Subcutaneous abdominal adipose tissue (tissue), 5 donors: ENCODE measurements around the gene KLHL8.
A peak's percentile ranks its signal among the peaks of the same experiment; 100 is the strongest.
"Not testable (repeated sequence)": the region's sequence is repeated elsewhere in the genome, so short reads cannot be mapped to it uniquely, and the experiment has no call there.

ENCODE experiments used
- H3K27ac ChIP-seq: one replicate; pipeline ENCODE4 v1.7.0; 2013; ENCODE audit warnings: low read depth, mild to moderate bottlenecking, inconsistent platforms, low read length, moderate library complexity
- H3K27me3 ChIP-seq, 5 donors: one replicate each; pipeline ENCODE4 v1.7.0; 2013; ENCODE audit warnings: low read length in 5 of 5, inconsistent platforms in 1 of 5; ENCODE audit not compliant: control insufficient read depth in 5 of 5, insufficient read depth in 4 of 5
- H3K36me3 ChIP-seq, 5 donors: one replicate each; pipeline ENCODE4 v1.7.0; 2013; ENCODE audit warnings: low read length in 5 of 5; ENCODE audit not compliant: control insufficient read depth in 5 of 5, insufficient read depth in 5 of 5
- H3K4me1 ChIP-seq, 5 donors: one replicate each; pipeline ENCODE4 v1.7.0; 2013; ENCODE audit warnings: low read length in 5 of 5, mild to moderate bottlenecking in 3 of 5, moderate library complexity in 1 of 5; ENCODE audit not compliant: control insufficient read depth in 5 of 5, insufficient read depth in 5 of 5
- H3K4me3 ChIP-seq, 5 donors: one replicate each; pipeline ENCODE4 v1.7.0; 2013; ENCODE audit warnings: low read length in 5 of 5, low read depth in 1 of 5
- H3K9ac ChIP-seq, 5 donors: one replicate each; pipeline ENCODE4 v1.7.0; 2013; ENCODE audit warnings: low read length in 5 of 5, mild to moderate bottlenecking in 4 of 5, moderate library complexity in 3 of 5
- H3K9me3 ChIP-seq, 5 donors: one replicate each; pipeline ENCODE4 v1.7.0; 2013; ENCODE audit warnings: low read length in 5 of 5; ENCODE audit not compliant: control insufficient read depth in 5 of 5
- donor health status: healthy.
- donor health status: healthy.
- donor health status: healthy.
- donor health status: healthy.
- donor health status: healthy.

KLHL8 gene

GRCh38 chr4:87230806-87231205, 10.4 kb upstream of the KLHL8 start:
- Histone ChIP-seq H3K27me3 (no peaks in the 10 kb centered on the region), H3K27ac (no peak overlapping the region), H3K4me3 (no peak overlapping the region), H3K9me3 (no peaks in the 10 kb centered on the region), H3K4me1 (peaks cover 0 to 3% (median 0%) of the 10 kb centered on the region in 5 donors), H3K36me3 (no peaks in the 10 kb centered on the region), H3K9ac (no peak overlapping the region)

DNA sequence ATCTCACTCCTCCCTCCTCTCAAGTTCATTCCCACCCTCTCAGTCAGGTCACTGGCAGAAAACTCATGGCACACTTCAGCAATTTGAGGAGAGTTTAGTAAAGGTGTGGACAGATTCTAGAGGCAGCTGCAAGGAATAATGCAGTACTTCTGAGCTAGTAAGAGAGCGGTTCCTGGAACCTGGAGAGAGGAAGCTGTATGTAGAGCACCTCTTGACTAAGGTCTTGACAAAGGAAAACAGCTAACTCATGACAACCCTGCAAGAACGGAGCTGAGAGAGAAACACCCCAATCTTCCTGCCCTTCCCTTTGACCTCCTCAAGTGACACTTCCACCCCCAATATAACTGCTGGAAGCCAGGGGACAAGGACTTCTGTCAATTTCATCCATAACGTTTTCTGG, 9.6 kb upstream of the KLHL8 start:
- no peak overlapping the region for H3K4me3 ChIP-seq
- no peaks in the 10 kb centered on the region for H3K27me3 ChIP-seq
- H3K9me3 ChIP-seq, result no peaks in the 10 kb centered on the region

GRCh38 chr4:87228262-87228860, 7.9 kb upstream of the KLHL8 start:
- Histone ChIP-seq H3K4me3 (no peak overlapping the region), H3K27me3 (no peaks in the 10 kb centered on the region), H3K9me3 (no peaks in the 10 kb centered on the region), H3K27ac (no peak overlapping the region), H3K4me1 (no peaks in the 10 kb centered on the region), H3K36me3 (no peaks in the 10 kb centered on the region), H3K9ac (no peak overlapping the region)

More for the DNA sequence above, 9.6 kb upstream of the KLHL8 start:
- Histone ChIP-seq H3K9ac (no peak overlapping the region), H3K4me1 (no peaks in the 10 kb centered on the region), H3K36me3 (no peaks in the 10 kb centered on the region), H3K27ac (no peak overlapping the region)

GRCh38 chr4:87227751-87228151, 7.3 kb upstream of the KLHL8 start:
- Histone ChIP-seq H3K27me3 (no peaks in the 10 kb centered on the region), H3K36me3 (no peaks in the 10 kb centered on the region), H3K9ac (no peak overlapping the region), H3K4me3 (no peak overlapping the region), H3K4me1 (no peaks in the 10 kb centered on the region), H3K27ac (no peak overlapping the region), H3K9me3 (no peaks in the 10 kb centered on the region)

GRCh38 chr4:87225936-87226335, 5.5 kb upstream of the KLHL8 start:
- no peak overlapping the region for H3K9ac ChIP-seq
- peaks cover 0 to 4% (median under 1%) of the 10 kb centered on the region in 5 donors for H3K4me1 ChIP-seq
- H3K36me3 ChIP-seq, result no peaks in the 10 kb centered on the region
- H3K9me3 ChIP-seq, result no peaks in the 10 kb centered on the region
- H3K4me3 ChIP-seq, result no peak overlapping the region
- H3K27me3 ChIP-seq, result no peaks in the 10 kb centered on the region
- no peak overlapping the region for H3K27ac ChIP-seq

DNA sequence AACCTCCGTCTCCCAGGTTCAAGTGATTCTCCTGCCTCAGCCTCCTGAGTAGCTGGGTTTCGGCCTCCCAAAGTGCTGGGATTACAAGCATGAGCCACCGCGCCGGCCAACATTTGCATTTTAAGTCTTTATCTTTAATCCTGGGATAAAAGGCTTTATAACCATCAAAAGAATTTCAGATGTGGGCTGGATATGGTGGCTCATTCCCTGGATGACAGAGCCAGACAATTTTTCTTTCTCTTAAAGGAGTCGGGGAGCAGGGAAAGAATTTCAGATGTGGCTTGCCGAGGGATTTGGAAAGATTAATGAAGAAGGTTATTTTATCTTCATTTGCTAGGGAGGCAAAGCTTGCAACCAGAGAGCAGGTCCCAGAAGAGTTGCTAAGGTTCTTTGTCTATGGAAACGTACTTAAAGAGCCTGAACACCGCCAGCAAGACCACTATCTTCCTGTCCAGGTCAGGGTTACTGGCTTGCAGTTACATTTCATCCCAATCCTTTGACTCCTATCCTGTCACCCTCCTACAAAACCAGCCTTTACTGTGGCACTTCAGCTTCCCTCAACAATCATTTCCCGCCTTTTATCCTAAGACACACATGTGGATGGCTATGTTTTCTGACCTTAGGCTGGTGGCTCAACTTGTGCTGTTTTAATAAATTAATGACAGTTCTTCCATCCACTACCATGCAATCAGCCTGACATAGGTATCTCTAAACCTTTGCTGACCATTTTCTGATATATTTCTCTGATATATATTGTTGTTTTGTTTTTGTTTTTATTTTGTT, 3.9 kb upstream of the KLHL8 start:
- no peaks in the 10 kb centered on the region for H3K27me3 ChIP-seq
- H3K36me3 ChIP-seq, result no peaks in the 10 kb centered on the region
- no peak overlapping the region for H3K27ac ChIP-seq
- H3K9me3 ChIP-seq, result no peaks in the 10 kb centered on the region
- peaks cover 2 to 10% (median 6%) of the 10 kb centered on the region in 5 donors for H3K4me1 ChIP-seq
- H3K4me3 ChIP-seq, result no peak overlapping the region
- no peak overlapping the region for H3K9ac ChIP-seq

DNA sequence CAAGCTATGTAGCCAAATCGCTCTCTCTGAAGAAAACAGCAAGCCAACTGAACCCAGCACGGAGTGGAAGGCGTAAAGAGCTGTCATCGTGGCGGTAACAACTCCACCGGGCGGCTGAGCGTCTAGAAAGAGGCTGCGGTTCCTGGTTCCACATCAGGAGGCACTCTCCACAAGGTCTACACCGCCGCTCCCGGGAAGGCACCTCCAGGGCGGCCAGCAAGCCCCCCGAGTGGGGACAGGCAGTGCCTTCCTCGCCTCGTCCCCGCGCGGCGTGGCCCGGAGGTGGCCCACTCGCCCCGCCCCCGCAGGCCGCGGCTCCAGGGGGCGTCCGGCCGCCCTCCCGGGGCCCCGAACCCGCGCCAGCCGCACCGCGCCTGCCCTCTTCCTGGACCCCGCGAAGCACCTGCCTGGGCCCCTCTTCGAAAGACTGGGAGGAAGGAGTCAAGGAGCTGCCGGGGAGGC, 755 bp downstream of the KLHL8 start:
- H3K9me3 ChIP-seq, result no peaks in the 10 kb centered on the region
- peak overlapping the region; percentile 97 for H3K27ac ChIP-seq
- peak overlapping the region; percentile 90 to 94 (median 92) for H3K9ac ChIP-seq
- H3K36me3 ChIP-seq, result no peaks in the 10 kb centered on the region
- H3K4me3 ChIP-seq, result peak overlapping the region; percentile 96 to 100 (median 99)
- no peaks in the 10 kb centered on the region for H3K27me3 ChIP-seq
- peaks cover 2 to 19% (median 14%) of the 10 kb centered on the region in 5 donors for H3K4me1 ChIP-seq

GRCh38 chr4:87217235-87217763, 3.1 kb downstream of the KLHL8 start:
- not testable (repeated sequence) for H3K27ac ChIP-seq, H3K4me3 ChIP-seq, H3K9me3 ChIP-seq, H3K27me3 ChIP-seq, H3K36me3 ChIP-seq, H3K9ac ChIP-seq
- H3K4me1 ChIP-seq, result peaks cover 2 to 29% (median 15%) of the 10 kb centered on the region in 5 donors

DNA sequence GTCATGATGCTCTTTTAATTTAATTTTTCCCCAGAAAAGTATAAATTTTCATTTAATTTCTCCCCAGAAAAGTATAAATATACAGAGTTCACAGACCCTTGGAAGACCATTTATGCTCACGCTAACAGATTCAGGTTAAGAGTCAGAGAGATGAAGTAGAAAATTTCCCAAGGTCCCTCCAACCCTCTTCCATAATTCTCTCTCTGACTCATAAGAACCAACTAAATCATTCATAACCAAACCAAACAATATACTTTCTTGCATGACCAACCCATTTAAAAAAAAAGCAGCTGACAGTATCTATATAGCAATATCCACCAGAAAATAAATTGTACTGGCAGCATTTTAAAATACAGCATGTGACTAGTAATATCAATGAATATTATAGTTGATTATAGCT, 3.9 kb downstream of the KLHL8 start:
- Histone ChIP-seq H3K27ac (no peak overlapping the region), H3K4me3 (no peak overlapping the region), H3K4me1 (peaks cover 2 to 29% (median 15%) of the 10 kb centered on the region in 5 donors), H3K9ac (no peak overlapping the region), H3K36me3 (no peaks in the 10 kb centered on the region), H3K9me3 (no peaks in the 10 kb centered on the region), H3K27me3 (no peaks in the 10 kb centered on the region)

DNA sequence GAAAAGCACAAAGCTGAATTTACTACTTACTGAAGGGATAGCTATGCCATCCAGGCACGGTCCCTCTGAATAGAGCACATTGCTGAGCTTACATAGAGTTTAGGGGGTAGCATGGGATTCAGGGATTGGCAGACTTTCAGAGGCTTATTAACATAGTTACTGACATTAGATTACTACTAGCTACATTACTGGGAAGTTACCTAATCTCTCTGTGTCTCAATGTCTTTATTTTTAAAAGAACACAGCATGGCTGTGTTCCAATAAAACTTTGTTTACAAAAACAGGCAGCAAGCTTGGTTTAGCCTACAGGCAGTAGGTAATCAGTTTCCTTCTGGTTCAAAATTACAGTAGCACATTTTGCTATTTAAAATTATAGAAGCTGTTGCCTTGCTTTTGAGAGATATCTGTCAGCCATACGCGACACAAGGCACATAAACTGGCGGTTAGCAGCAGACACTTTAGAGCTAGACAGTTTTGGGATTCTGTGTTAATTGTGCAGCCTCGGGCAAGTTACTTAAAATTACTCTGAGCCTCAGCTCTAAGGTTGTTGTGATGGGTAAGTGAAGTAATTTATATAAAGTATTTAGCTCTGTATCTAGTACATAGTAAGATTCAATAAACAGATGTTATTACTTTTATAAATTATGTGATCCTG, 6.9 kb downstream of the KLHL8 start:
- peak overlapping the region in 1 of 5 donors; percentile 35 for H3K9ac ChIP-seq
- H3K27ac ChIP-seq, result no peak overlapping the region
- no peaks in the 10 kb centered on the region for H3K27me3 ChIP-seq
- no peak overlapping the region for H3K4me3 ChIP-seq
- H3K36me3 ChIP-seq, result no peaks in the 10 kb centered on the region
- H3K9me3 ChIP-seq, result no peaks in the 10 kb centered on the region
- peaks cover 0 to 13% (median 5%) of the 10 kb centered on the region in 5 donors for H3K4me1 ChIP-seq
